ENCODE measurements around the gene USH1C. TPM values are rescaled to one million over a fixed set of nuclear protein-coding genes. Genes with fewer than 3 reads are reported as not detected.
A peak's percentile ranks its signal among the peaks of the same experiment; 100 is the strongest.

The USH1C gene
- total and polyA plus RNA-seq, 8 donors, result 4.8 to 107 (median 22.2) TPM

DNA sequence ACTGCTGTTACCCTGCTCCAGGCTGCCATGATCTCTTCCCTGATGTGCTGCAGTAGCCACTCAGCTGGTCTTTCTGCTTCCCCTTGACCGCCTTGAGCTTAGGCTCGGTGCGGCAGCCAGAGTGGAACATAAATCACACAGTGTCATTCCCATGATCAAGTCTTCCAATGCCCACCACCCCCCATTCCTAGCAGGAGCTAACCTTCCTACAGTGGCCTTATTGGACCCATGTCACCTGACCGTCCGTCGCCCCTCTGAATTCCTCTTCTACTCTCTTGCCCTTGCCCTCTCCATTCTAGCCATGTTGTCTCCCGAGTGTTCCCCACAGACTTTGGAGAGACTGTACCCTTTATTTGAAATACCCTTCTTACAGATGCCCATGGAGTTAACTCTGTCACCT is 46.2 kb upstream of the USH1C start:
- Histone ChIP-seq H3K27me3 (peaks cover 0 to 35% (median 0%) of the 10 kb centered on the region in 3 donors), H3K9me3 (no peaks in the 10 kb centered on the region), H3K4me1 (no peaks in the 10 kb centered on the region), H3K4me3 (no peak overlapping the region), H3K27ac (no peak overlapping the region), H3K36me3 (no peaks in the 10 kb centered on the region)
- DNase-seq, result no peak
- intact Hi-C loops (cut with DNase I; ENCODE audit: low total_unique reads), result no loop called here
- TF ChIP-seq EP300 (IDR thresholded peaks at IDR 0.05) (no peak), POLR2A (IDR thresholded peaks at IDR 0.05) (no peak)
- WGBS, 5 donors, result 85 to 94% (median 91%) methylated on average over 7 of the region's 7 CpGs

- no peaks in the 10 kb centered on the region for H3K9me3 ChIP-seq
- no peak for TF ChIP-seq POLR2A (IDR thresholded peaks at IDR 0.05)
- TF ChIP-seq EP300 (IDR thresholded peaks at IDR 0.05), result no peak
- no peak for TF ChIP-seq CTCF (IDR thresholded peaks at IDR 0.05)
- no peak for TF ChIP-seq POLR2AphosphoS5 (IDR thresholded peaks at IDR 0.05)
- WGBS, 5 donors, result 77 to 92% (median 87%) methylated on average over 4 of the region's 4 CpGs
- H3K4me1 ChIP-seq, result no peaks in the 10 kb centered on the region
- no peaks in the 10 kb centered on the region for H3K36me3 ChIP-seq
- no peak overlapping the region for H3K27ac ChIP-seq
- DNase-seq, result no peak
- no peak overlapping the region for H3K4me3 ChIP-seq
- peaks cover 0 to 21% (median 0%) of the 10 kb centered on the region in 3 donors for H3K27me3 ChIP-seq
- intact Hi-C loops (cut with DNase I; ENCODE audit: low total_unique reads), result no loop called here
Measured at GRCh38 chr11:17588721-17589120, 44.5 kb upstream of the USH1C start.

DNA sequence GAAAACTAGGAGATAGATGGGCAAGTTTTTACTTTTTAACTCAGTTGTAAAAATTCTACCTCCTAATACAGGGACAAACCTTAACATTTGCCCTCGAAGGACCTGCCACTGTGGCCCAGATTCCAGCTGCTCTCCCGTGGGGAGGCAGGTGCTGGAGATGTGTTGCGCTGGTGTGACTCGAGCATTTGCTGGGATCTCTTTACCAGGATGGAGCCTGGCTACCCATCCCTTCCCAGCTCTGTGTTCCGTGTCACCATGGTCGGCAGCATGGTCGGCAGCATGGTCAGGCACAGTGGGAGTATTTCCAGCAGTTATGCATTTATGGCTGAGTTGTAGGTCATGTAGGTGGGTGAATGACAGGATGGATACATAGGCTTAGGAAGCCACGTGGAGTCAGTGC is 44.0 kb upstream of the USH1C start:
- Histone ChIP-seq H3K4me3 (no peak overlapping the region), H3K36me3 (no peaks in the 10 kb centered on the region), H3K27me3 (peaks cover 0 to 17% (median 0%) of the 10 kb centered on the region in 3 donors), H3K27ac (no peak overlapping the region), H3K9me3 (no peaks in the 10 kb centered on the region), H3K4me1 (no peaks in the 10 kb centered on the region)
- intact Hi-C loops (cut with DNase I; ENCODE audit: low total_unique reads), result no loop called here
- TF ChIP-seq POLR2AphosphoS5 (IDR thresholded peaks at IDR 0.05) (no peak), EP300 (IDR thresholded peaks at IDR 0.05) (no peak), POLR2A (IDR thresholded peaks at IDR 0.05) (no peak), CTCF (IDR thresholded peaks at IDR 0.05) (no peak)
- WGBS, 5 donors, result 76 to 83% (median 80%) methylated on average over 7 to 8 of the region's 8 CpGs
- no peak for DNase-seq

DNA sequence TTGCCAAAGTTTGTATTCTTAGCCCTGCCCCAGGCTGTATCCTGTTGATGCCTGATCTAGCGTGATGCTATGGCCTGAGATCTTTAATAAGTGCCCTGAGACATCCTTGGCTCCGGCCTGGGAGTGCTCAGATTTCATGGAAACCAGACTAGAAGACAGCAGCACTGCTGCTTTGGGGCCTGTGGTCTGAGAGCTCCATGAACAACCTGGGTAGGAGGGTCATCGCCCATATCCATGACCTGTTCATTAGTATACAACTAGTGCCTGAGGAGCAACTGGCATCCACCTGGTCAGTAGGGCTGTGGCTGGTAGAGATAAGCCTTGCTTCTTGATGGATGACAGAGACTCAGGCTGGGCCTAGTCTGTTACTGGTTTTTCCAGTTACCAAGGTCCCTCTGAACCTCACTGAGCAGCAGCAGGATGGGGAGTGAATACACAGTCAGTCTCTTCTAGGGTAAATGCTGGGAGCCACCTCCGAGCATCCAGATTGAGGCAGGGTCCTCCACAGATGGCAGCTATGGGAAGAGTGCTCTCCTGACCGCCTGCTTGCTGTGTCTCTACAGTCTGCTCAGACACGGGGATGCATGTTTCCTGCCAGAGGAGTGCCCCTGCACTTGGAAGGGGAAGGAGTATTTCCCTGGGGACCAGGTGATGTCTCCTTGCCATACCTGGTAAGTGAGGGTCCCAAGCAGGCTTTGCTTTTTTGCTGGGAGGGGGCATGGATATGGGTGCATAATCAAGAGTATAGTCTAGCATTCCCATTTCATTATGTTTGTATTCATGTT is 41.9 kb upstream of the USH1C start:
- no peaks in the 10 kb centered on the region for H3K9me3 ChIP-seq
- no peak overlapping the region for H3K4me3 ChIP-seq
- intact Hi-C loops (cut with DNase I; ENCODE audit: low total_unique reads), result no loop called here
- H3K4me1 ChIP-seq, result no peaks in the 10 kb centered on the region
- DNase-seq, result no peak
- no peaks in the 10 kb centered on the region for H3K36me3 ChIP-seq
- peaks cover 0 to 1% (median 0%) of the 10 kb centered on the region in 3 donors for H3K27me3 ChIP-seq
- WGBS, 5 donors, result 74 to 87% (median 81%) methylated on average over 3 to 6 of the region's 6 CpGs
- TF ChIP-seq EP300 (IDR thresholded peaks at IDR 0.05), result no peak
- TF ChIP-seq POLR2AphosphoS5 (IDR thresholded peaks at IDR 0.05), result no peak
- TF ChIP-seq CTCF (IDR thresholded peaks at IDR 0.05), result no peak
- TF ChIP-seq POLR2A (IDR thresholded peaks at IDR 0.05), result no peak
- no peak overlapping the region for H3K27ac ChIP-seq

- peak in 1 of 2 donors; percentile 13 for DNase-seq
- 88 to 93% (median 90%) methylated on average over 4 of the region's 4 CpGs for WGBS, 5 donors
Measured at GRCh38 chr11:17581732-17582053, 37.5 kb upstream of the USH1C start.

More at GRCh38 chr11:17581732-17582053, 37.5 kb upstream of the USH1C start:
- H3K4me3 ChIP-seq, result no peak overlapping the region
- TF ChIP-seq POLR2A (IDR thresholded peaks at IDR 0.05) (no peak), POLR2AphosphoS5 (IDR thresholded peaks at IDR 0.05) (no peak), EP300 (IDR thresholded peaks at IDR 0.05) (no peak), CTCF (IDR thresholded peaks at IDR 0.05) (no peak)
- H3K4me1 ChIP-seq, result no peaks in the 10 kb centered on the region
- no peaks in the 10 kb centered on the region for H3K27me3 ChIP-seq
- H3K27ac ChIP-seq, result no peak overlapping the region
- no peaks in the 10 kb centered on the region for H3K9me3 ChIP-seq
- H3K36me3 ChIP-seq, result no peaks in the 10 kb centered on the region
- intact Hi-C loops (cut with DNase I; ENCODE audit: low total_unique reads), result no loop called here
